GM23338 (cell line): Measurements from ENCODE around the gene RUNX1.

Experiments
- CREB1 ChIP-seq: fragments of 250-450 bp; sonication (Bioruptor Pico); IDR thresholded peaks from 2 replicates; pipeline ENCODE4 v1.5.0; 2020; ENCODE audit warnings: low read depth, mild to moderate bottlenecking, moderate library complexity
- EZH2 ChIP-seq: fragments of 200-600 bp; sonication (generic); IDR thresholded peaks from one replicate; pipeline ENCODE4 v1.8.0; 2017; ENCODE audit warnings: antibody characterized with exemption, mild to moderate bottlenecking, low read depth; ENCODE audit not compliant: unreplicated experiment
- EZH2phosphoT487 ChIP-seq: fragments of 200-600 bp; sonication (generic); IDR thresholded peaks from one replicate; pipeline ENCODE4 v1.8.1; 2018; ENCODE audit warnings: antibody characterized with exemption; ENCODE audit not compliant: unreplicated experiment
- JUNB ChIP-seq: IDR thresholded peaks from one replicate; pipeline ENCODE4 v1.6.1; 2016; ENCODE audit warnings: antibody characterized with exemption; ENCODE audit not compliant: unreplicated experiment
- NANOG ChIP-seq: IDR thresholded peaks from 2 replicates; pipeline ENCODE4 v1.6.1; 2016; ENCODE audit warnings: antibody characterized with exemption, borderline replicate concordance
- POLR2AphosphoS5 ChIP-seq: IDR thresholded peaks from 2 replicates; pipeline ENCODE4 v1.6.1; 2016; ENCODE audit warnings: antibody characterized with exemption, low read depth
- STAT1 ChIP-seq: IDR thresholded peaks from one replicate; pipeline ENCODE4 v1.6.1; 2016; ENCODE audit warnings: antibody characterized with exemption; ENCODE audit not compliant: unreplicated experiment
- ZNF114 ChIP-seq: fragments of 250-450 bp; sonication (Bioruptor Pico); IDR thresholded peaks from 2 replicates; pipeline ENCODE4 v1.5.0; 2020; ENCODE audit warnings: mild to moderate bottlenecking, moderate library complexity
- TF ChIP-seq, protein P1 (sequence below), 2 experiments: fragments of 200-600 bp in 1 of 2; sonication (generic) in 1 of 2; conservative IDR thresholded peaks; 2 replicates each; pipeline versions ENCODE4 v1.5.1 to v1.6.1; 2016 to 2017; ENCODE audit warnings: antibody characterized with exemption in 2 of 2, low read depth in 2 of 2, mild to moderate bottlenecking in 2 of 2, moderate library complexity in 1 of 2
- TF ChIP-seq, protein P2 (sequence below): IDR thresholded peaks from one replicate; pipeline ENCODE4 v1.6.1; 2018; ENCODE audit warnings: antibody characterized with exemption; ENCODE audit not compliant: unreplicated experiment
- TF ChIP-seq, protein P3 (sequence below): IDR thresholded peaks from 2 replicates; pipeline ENCODE4 v1.6.1; 2016; ENCODE audit warnings: antibody characterized with exemption

DNA sequence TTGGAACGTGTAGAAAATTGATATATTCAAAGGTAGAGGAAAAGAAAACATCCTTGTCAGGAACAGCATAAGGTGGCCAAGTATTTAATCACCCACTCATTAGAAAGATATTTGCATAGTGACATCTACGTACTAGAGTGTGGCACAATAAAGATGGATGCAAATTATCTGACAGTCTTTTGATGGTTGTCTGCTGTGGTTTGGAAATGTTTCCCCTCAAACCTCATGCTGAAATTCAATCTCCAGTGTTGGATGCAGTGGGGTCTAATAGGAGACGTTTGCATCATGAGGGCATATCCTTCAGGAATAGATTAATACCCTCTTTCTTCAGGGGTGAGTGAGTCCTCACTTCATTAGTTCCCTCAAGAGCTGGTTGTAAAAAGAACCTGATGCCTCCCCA, 34.1 kb upstream of the RUNX1 start:
- TF ChIP-seq POLR2AphosphoS5, result no peak
- no peak for TF ChIP-seq JUNB
- TF ChIP-seq, protein P1, sequence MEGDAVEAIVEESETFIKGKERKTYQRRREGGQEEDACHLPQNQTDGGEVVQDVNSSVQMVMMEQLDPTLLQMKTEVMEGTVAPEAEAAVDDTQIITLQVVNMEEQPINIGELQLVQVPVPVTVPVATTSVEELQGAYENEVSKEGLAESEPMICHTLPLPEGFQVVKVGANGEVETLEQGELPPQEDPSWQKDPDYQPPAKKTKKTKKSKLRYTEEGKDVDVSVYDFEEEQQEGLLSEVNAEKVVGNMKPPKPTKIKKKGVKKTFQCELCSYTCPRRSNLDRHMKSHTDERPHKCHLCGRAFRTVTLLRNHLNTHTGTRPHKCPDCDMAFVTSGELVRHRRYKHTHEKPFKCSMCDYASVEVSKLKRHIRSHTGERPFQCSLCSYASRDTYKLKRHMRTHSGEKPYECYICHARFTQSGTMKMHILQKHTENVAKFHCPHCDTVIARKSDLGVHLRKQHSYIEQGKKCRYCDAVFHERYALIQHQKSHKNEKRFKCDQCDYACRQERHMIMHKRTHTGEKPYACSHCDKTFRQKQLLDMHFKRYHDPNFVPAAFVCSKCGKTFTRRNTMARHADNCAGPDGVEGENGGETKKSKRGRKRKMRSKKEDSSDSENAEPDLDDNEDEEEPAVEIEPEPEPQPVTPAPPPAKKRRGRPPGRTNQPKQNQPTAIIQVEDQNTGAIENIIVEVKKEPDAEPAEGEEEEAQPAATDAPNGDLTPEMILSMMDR (conservative IDR thresholded peaks at IDR 0.05; ENCODE audit: low read depth in 2 of 2), result no peak
- TF ChIP-seq EZH2, result no peak
- TF ChIP-seq, protein P2, sequence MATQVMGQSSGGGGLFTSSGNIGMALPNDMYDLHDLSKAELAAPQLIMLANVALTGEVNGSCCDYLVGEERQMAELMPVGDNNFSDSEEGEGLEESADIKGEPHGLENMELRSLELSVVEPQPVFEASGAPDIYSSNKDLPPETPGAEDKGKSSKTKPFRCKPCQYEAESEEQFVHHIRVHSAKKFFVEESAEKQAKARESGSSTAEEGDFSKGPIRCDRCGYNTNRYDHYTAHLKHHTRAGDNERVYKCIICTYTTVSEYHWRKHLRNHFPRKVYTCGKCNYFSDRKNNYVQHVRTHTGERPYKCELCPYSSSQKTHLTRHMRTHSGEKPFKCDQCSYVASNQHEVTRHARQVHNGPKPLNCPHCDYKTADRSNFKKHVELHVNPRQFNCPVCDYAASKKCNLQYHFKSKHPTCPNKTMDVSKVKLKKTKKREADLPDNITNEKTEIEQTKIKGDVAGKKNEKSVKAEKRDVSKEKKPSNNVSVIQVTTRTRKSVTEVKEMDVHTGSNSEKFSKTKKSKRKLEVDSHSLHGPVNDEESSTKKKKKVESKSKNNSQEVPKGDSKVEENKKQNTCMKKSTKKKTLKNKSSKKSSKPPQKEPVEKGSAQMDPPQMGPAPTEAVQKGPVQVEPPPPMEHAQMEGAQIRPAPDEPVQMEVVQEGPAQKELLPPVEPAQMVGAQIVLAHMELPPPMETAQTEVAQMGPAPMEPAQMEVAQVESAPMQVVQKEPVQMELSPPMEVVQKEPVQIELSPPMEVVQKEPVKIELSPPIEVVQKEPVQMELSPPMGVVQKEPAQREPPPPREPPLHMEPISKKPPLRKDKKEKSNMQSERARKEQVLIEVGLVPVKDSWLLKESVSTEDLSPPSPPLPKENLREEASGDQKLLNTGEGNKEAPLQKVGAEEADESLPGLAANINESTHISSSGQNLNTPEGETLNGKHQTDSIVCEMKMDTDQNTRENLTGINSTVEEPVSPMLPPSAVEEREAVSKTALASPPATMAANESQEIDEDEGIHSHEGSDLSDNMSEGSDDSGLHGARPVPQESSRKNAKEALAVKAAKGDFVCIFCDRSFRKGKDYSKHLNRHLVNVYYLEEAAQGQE, result no peak
- no peak for TF ChIP-seq EZH2phosphoT487
- no peak for TF ChIP-seq CREB1 (CRISPR knock-in tag)
- TF ChIP-seq, protein P3, sequence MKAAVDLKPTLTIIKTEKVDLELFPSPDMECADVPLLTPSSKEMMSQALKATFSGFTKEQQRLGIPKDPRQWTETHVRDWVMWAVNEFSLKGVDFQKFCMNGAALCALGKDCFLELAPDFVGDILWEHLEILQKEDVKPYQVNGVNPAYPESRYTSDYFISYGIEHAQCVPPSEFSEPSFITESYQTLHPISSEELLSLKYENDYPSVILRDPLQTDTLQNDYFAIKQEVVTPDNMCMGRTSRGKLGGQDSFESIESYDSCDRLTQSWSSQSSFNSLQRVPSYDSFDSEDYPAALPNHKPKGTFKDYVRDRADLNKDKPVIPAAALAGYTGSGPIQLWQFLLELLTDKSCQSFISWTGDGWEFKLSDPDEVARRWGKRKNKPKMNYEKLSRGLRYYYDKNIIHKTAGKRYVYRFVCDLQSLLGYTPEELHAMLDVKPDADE, result no peak
- TF ChIP-seq ZNF114 (CRISPR knock-in tag), result no peak
- no peak for TF ChIP-seq STAT1
- no peak for TF ChIP-seq NANOG
